Lower leg skin (tissue), 4 donors: ENCODE measurements around the gene GLCE. TPM values are rescaled to one million over a fixed set of nuclear protein-coding genes. Genes with fewer than 3 reads are reported as not detected.

Experiments
- DNase-seq, 2 donors: peaks; one replicate each; pipeline ENCODE4 v3.0.0-alpha.2; 2019; ENCODE audit warnings: low spot score in 2 of 2
- H3K4me3 ChIP-seq: fragments of 200-600 bp; sonication (generic); 2 replicates; pipeline ENCODE4 v1.5.1; 2017; ENCODE audit warnings: mild to moderate bottlenecking, low read depth; ENCODE audit not compliant: poor library complexity, severe bottlenecking
- POLR2A ChIP-seq, 2 donors: fragments of 450-650 bp; IDR thresholded peaks; one replicate each; pipeline ENCODE4 v1.6.1; 2016 to 2017; ENCODE audit warnings: antibody characterized with exemption in 2 of 2, mild to moderate bottlenecking in 1 of 2, moderate library complexity in 1 of 2
- WGBS, 2 donors: methylation state at CpG; one replicate each; pipeline ENCODE4 v1.1.5; 2018; 5-methylcytosine and 5-hydroxymethylcytosine counted together
- intact Hi-C: fragments of 100-400 bp; cut with DNase I; formaldehyde crosslinking; loops from one replicate; pipeline ENCODE4 v1.15.0; 2023; ENCODE audit warnings: low total_unique reads
- total RNA-seq, 4 donors: library from RNA; depleted of rRNA; stranded (reverse); fragments of >200 nt; gene quantifications; one replicate each; pipeline ENCODE4 v1.1.0, GENCODE V29; 2016
- TF ChIP-seq, protein P1 (sequence below), 3 donors: fragments of 450-650 bp; IDR thresholded peaks; one replicate each; pipeline ENCODE4 v1.5.1; 2016; ENCODE audit warnings: antibody characterized with exemption in 3 of 3, mild to moderate bottlenecking in 3 of 3, moderate library complexity in 2 of 3

The GLCE gene
- total RNA-seq, 4 donors from 2014 or later: 10.3 to 18.0 (median 12.8) TPM

DNA sequence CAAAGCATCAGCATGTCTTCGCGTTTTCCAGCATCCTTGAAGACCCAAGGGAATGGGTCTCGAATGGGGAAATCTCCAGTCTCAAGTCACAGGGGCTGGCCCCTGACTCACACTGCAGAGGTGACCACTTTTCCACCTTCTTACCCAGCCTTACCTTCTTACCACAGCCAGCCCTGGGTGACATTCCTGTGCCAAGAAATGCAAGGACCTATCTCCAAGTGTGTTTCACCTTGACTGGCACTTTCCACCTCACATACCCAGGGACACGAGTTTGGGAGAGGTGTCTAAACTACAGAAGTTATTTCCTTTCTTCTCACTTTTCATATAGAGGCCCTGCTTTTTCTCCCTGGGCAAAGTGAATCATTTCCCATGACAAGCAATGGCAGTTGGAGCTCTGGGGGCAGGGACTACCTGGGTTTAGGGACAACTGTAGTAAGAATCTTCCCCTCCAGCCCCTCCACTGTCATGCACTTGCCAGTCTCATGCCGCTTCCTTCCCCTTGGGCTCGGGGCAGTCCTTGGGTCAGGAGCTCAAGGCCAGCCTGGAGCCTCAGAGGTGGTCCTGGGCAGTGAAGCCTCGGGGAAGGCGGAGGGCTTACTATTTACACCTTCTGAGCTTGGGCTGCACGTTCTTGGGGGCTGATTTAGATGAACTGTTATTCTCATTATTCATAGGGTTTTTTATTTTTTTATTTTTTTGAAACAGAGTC, 155.1 kb downstream of the GLCE start:
- no peak for TF ChIP-seq POLR2A (IDR thresholded peaks at IDR 0.05)
- TF ChIP-seq, protein P1, sequence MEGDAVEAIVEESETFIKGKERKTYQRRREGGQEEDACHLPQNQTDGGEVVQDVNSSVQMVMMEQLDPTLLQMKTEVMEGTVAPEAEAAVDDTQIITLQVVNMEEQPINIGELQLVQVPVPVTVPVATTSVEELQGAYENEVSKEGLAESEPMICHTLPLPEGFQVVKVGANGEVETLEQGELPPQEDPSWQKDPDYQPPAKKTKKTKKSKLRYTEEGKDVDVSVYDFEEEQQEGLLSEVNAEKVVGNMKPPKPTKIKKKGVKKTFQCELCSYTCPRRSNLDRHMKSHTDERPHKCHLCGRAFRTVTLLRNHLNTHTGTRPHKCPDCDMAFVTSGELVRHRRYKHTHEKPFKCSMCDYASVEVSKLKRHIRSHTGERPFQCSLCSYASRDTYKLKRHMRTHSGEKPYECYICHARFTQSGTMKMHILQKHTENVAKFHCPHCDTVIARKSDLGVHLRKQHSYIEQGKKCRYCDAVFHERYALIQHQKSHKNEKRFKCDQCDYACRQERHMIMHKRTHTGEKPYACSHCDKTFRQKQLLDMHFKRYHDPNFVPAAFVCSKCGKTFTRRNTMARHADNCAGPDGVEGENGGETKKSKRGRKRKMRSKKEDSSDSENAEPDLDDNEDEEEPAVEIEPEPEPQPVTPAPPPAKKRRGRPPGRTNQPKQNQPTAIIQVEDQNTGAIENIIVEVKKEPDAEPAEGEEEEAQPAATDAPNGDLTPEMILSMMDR (IDR thresholded peaks at IDR 0.05): no peak
- no peak for DNase-seq
- intact Hi-C loops: no loop called here
- 75 to 89% methylated on average over 9 of the region's 9 CpGs for WGBS, 2 donors
- no peak overlapping the region for H3K4me3 ChIP-seq

- 74 to 83% methylated on average over 8 of the region's 8 CpGs for WGBS, 2 donors
Measured at GRCh38 chr15:69316291-69316690, 155.9 kb downstream of the GLCE start.

DNA sequence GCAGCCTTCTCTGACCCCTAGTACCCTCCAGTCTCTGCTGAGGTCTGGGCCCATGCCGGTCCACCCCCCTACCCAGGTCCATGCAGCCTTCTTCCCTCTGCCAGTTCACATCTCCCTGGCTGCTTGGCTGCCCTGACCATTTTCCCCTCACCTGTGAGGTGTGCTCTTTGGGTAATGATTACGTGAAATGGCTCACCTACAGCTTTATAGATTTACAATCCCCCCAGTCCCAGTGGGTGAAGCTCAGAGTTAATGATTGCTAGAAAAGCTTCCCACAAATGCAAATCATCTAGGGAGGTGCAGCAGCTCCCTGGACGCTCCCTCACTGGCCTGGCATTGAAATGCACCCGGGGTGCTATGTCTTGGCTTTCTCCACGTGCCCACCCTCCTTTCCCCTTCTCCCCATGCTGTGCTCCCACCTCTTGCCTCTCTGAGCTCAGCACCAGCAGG, 157.0 kb downstream of the GLCE start:
- no peak for TF ChIP-seq POLR2A (IDR thresholded peaks at IDR 0.05)
- TF ChIP-seq, protein P1 (IDR thresholded peaks at IDR 0.05): no peak
- H3K4me3 ChIP-seq: no peak overlapping the region
- WGBS, 2 donors: 67 to 79% methylated on average over 5 of the region's 5 CpGs
- no peak for DNase-seq
- intact Hi-C loops: no loop called here

More at GRCh38 chr15:69316291-69316690, 155.9 kb downstream of the GLCE start:
- TF ChIP-seq, protein P1 (IDR thresholded peaks at IDR 0.05): no peak
- no peak for TF ChIP-seq POLR2A (IDR thresholded peaks at IDR 0.05)
- H3K4me3 ChIP-seq: no peak overlapping the region
- intact Hi-C loops: no loop called here
- no peak for DNase-seq

GRCh38 chr15:69318033-69318432, 157.6 kb downstream of the GLCE start:
- DNase-seq: no peak
- intact Hi-C loops: no loop called here
- H3K4me3 ChIP-seq: no peak overlapping the region
- WGBS, 2 donors: 85 to 87% methylated on average over 7 of the region's 7 CpGs
- TF ChIP-seq, protein P1 (IDR thresholded peaks at IDR 0.05): no peak
- TF ChIP-seq POLR2A (IDR thresholded peaks at IDR 0.05): no peak

GRCh38 chr15:69319384-69320375, 159.2 kb downstream of the GLCE start:
- intact Hi-C loops: no loop called here

More at GRCh38 chr15:69319384-69320375, 159.2 kb downstream of the GLCE start:
- 62 to 75% methylated on average over 19 of the region's 19 CpGs for WGBS, 2 donors
- H3K4me3 ChIP-seq: no peak overlapping the region
- peak in 1 of 2 donors; percentile 79 for DNase-seq
- TF ChIP-seq POLR2A (IDR thresholded peaks at IDR 0.05): no peak
- TF ChIP-seq, protein P1 (IDR thresholded peaks at IDR 0.05): no peak
